HepG2 (cell line): ENCODE results near the gene MYL6. TPM values are rescaled to one million over a fixed set of nuclear protein-coding genes. Genes with fewer than 3 reads are reported as not detected.
A peak's percentile ranks its signal among the peaks of the same experiment; 100 is the strongest.

ENCODE experiments used
- GPN1 ChIP-seq: sonication (generic); formaldehyde crosslinking; IDR thresholded peaks from 2 replicates; pipeline ENCODE4 v1.5.1; 2020; ENCODE audit warnings: missing genetic modification reagents, borderline replicate concordance
- HNF1A ChIP-seq, 2 experiments: sonication (generic) in 1 of 2; formaldehyde crosslinking in 1 of 2; IDR thresholded peaks; 2 replicates each; pipeline versions ENCODE4 v1.4.0 to v1.6.1; 2016 to 2020; ENCODE audit warnings: borderline replicate concordance in 1 of 2, low read depth in 1 of 2, mild to moderate bottlenecking in 1 of 2, missing genetic modification reagents in 1 of 2
- KDM3A ChIP-seq: IDR thresholded peaks from 2 replicates; pipeline ENCODE4 v1.6.1; 2018; ENCODE audit warnings: low read depth, missing compliant biosample characterization
- KLF9 ChIP-seq: IDR thresholded peaks from 2 replicates; pipeline ENCODE4 v1.6.1; 2016; ENCODE audit warnings: low read depth
- MAZ ChIP-seq, 2 experiments: sonication (generic) in 1 of 2; formaldehyde crosslinking in 1 of 2; IDR thresholded peaks; 2 replicates each; pipeline versions ENCODE4 v1.5.0 to v1.6.1; 2012 to 2020; ENCODE audit warnings: low read depth in 2 of 2, mild to moderate bottlenecking in 2 of 2, borderline replicate concordance in 1 of 2, improper control_type of control experiment in 1 of 2, low read length in 1 of 2, missing genetic modification reagents in 1 of 2, moderate library complexity in 1 of 2
- NAIF1 ChIP-seq: sonication (generic); formaldehyde crosslinking; IDR thresholded peaks from 2 replicates; pipeline ENCODE4 v1.5.0; 2020; ENCODE audit warnings: mild to moderate bottlenecking, missing genetic modification reagents, borderline replicate concordance
- NCOR1 ChIP-seq: fragments of 200-600 bp; sonication (generic); IDR thresholded peaks from 2 replicates; pipeline ENCODE4 v1.7.0; 2017; ENCODE audit warnings: antibody characterized with exemption, low read length, borderline replicate concordance
- NRL ChIP-seq: sonication (generic); formaldehyde crosslinking; IDR thresholded peaks from 2 replicates; pipeline ENCODE4 v1.5.0; 2020; ENCODE audit warnings: missing genetic modification reagents, mild to moderate bottlenecking, moderate library complexity, borderline replicate concordance
- ZBTB4 ChIP-seq: sonication (generic); formaldehyde crosslinking; IDR thresholded peaks from 2 replicates; pipeline ENCODE4 v1.4.0; 2020; ENCODE audit warnings: missing genetic modification reagents, mild to moderate bottlenecking, borderline replicate concordance
- ZNF235 ChIP-seq: sonication (generic); formaldehyde crosslinking; IDR thresholded peaks from 2 replicates; pipeline ENCODE4 v1.8.1; 2023; ENCODE audit warnings: mild to moderate bottlenecking, missing genetic modification reagents, borderline replicate concordance
- ZNF264 ChIP-seq: sonication (generic); formaldehyde crosslinking; IDR thresholded peaks from 2 replicates; pipeline ENCODE4 v1.4.0; 2020; ENCODE audit warnings: missing genetic modification reagents
- ZNF329 ChIP-seq: sonication (generic); formaldehyde crosslinking; IDR thresholded peaks from 2 replicates; pipeline ENCODE4 v1.9.0; 2021; ENCODE audit warnings: low read depth, mild to moderate bottlenecking, missing genetic modification reagents
- ZNF703 ChIP-seq: sonication (generic); formaldehyde crosslinking; IDR thresholded peaks from 2 replicates; pipeline ENCODE4 v1.5.1; 2020; ENCODE audit warnings: missing genetic modification reagents, mild to moderate bottlenecking, moderate library complexity, borderline replicate concordance
- ZNF773 ChIP-seq: sonication (generic); formaldehyde crosslinking; IDR thresholded peaks from 2 replicates; pipeline ENCODE4 v1.4.0; 2020; ENCODE audit warnings: missing genetic modification reagents, borderline replicate concordance
- polyA plus RNA-seq, 8 experiments: library from polyadenylated mRNA; depleted of rRNA in 3 of 8; stranded (reverse) in 7 of 8; unstranded in 1 of 8; fragments of >200 nt; fragmentation: Illumina TruSeq in 4 of 8; extraction: Trizol in 4 of 8; gene quantifications; 2 replicates each; pipeline versions ENCODE4 v1.2.1 to v1.2.3, GENCODE V29; 2011 to 2016; ENCODE audit warnings: low read depth in 4 of 8, missing spikeins in 1 of 8, mixed read lengths in 1 of 8; ENCODE audit not compliant: insufficient read depth in 1 of 8
- total RNA-seq, 5 experiments: library from RNA; depleted of rRNA; stranded (reverse); fragments of >200 nt; fragmentation: Illumina TruSeq; extraction: Trizol; gene quantifications; 2 replicates each; pipeline ENCODE4 v1.2.3, GENCODE V29; 2016; ENCODE audit warnings: low read depth in 1 of 5
- TF ChIP-seq, protein P1 (sequence below): IDR thresholded peaks from 2 replicates; pipeline ENCODE4 v1.6.1; 2012; ENCODE audit warnings: low read depth, low read length, improper control_type of control experiment
- TF ChIP-seq, protein P2 (sequence below): sonication (generic); formaldehyde crosslinking; conservative IDR thresholded peaks from 2 replicates; pipeline ENCODE4 v1.4.0; 2020; ENCODE audit warnings: missing genetic modification reagents

The MYL6 gene
- total and polyA plus RNA-seq, 2 of the 13 experiments (the other 11 are each of a cell fraction or from before 2014, with no cell fraction given): 1,127 to 1,192 TPM

DNA sequence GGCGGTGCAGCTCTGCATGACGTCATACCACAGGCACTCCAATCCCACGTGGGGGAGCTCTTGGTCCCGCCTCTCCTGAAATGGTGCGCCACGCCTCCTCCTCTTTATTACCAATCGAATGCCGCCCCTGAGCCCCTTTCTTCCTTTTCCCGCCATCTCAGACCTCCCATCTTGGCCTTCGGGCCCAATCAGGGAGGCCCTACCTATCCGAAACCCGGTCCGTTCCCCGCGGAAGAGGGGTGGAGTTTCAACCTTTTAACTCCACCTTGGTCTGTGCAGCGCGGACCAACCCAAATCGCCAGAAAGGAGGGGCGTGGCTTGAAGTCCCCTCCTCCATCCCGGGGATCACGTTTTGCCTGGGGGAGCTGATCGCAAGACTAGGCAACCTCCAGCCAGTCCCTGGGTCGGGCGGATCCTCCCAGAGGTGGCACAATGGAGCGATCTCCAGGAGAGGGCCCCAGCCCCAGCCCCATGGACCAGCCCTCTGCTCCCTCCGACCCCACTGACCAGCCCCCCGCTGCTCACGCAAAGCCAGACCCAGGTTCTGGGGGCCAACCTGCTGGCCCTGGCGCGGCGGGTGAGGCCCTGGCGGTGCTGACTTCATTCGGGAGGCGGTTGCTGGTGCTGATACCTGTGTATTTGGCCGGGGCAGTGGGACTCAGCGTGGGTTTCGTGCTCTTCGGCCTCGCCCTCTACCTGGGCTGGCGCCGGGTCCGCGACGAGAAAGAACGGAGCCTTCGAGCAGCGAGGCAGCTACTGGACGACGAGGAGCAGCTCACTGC is 30.1 kb upstream of the MYL6 start, which contains the start of gene ESYT1 (continued):
- no peak for TF ChIP-seq HNF1A (IDR thresholded peaks at IDR 0.05; ENCODE audit: low read depth)
- TF ChIP-seq HNF1A (CRISPR knock-in tag; IDR thresholded peaks at IDR 0.05; ENCODE audit: borderline replicate concordance): peak; percentile 68; the same call in 1 of the 2 replicates
- TF ChIP-seq GPN1: no peak
- TF ChIP-seq ZBTB4 (CRISPR knock-in tag): peak; percentile 12; the same call in 1 of the 2 replicates
- 0 out of 2 replicates have a peak, but pooled peaks have one; percentile 71 for TF ChIP-seq KLF9 (CRISPR knock-in tag)
- 0 out of 2 replicates have a peak, but pooled peaks have one; percentile 41 for TF ChIP-seq MAZ (IDR thresholded peaks at IDR 0.05; ENCODE audit: borderline replicate concordance, low read depth, low read length)
- TF ChIP-seq MAZ (CRISPR knock-in tag; IDR thresholded peaks at IDR 0.05; ENCODE audit: low read depth): 0 out of 2 replicates have a peak, but pooled peaks have one; percentile 43
- TF ChIP-seq ZNF264: no peak
- TF ChIP-seq NRL (CRISPR knock-in tag): 0 out of 2 replicates have a peak, but pooled peaks have one; percentile 54
- TF ChIP-seq ZNF329 (CRISPR knock-in tag): no peak
- TF ChIP-seq, protein P1, sequence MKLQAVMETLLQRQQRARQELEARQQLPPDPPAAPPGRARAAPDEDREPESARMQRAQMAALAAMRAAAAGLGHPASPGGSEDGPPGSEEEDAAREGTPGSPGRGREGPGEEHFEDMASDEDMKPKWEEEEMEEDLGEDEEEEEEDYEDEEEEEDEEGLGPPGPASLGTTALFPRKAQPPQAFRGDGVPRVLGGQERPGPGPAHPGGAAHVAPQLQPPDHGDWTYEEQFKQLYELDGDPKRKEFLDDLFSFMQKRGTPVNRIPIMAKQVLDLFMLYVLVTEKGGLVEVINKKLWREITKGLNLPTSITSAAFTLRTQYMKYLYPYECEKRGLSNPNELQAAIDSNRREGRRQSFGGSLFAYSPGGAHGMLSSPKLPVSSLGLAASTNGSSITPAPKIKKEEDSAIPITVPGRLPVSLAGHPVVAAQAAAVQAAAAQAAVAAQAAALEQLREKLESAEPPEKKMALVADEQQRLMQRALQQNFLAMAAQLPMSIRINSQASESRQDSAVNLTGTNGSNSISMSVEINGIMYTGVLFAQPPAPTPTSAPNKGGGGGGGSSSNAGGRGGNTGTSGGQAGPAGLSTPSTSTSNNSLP: no peak
- no peak for TF ChIP-seq KDM3A (CRISPR knock-in tag)
- peak; percentile 57; the same call in 1 of the 2 replicates for TF ChIP-seq NAIF1 (CRISPR knock-in tag)
- no peak for TF ChIP-seq ZNF703 (CRISPR knock-in tag)
- 0 out of 2 replicates have a peak, but pooled peaks have one; percentile 49 for TF ChIP-seq ZNF773 (CRISPR knock-in tag)
- TF ChIP-seq, protein P2, sequence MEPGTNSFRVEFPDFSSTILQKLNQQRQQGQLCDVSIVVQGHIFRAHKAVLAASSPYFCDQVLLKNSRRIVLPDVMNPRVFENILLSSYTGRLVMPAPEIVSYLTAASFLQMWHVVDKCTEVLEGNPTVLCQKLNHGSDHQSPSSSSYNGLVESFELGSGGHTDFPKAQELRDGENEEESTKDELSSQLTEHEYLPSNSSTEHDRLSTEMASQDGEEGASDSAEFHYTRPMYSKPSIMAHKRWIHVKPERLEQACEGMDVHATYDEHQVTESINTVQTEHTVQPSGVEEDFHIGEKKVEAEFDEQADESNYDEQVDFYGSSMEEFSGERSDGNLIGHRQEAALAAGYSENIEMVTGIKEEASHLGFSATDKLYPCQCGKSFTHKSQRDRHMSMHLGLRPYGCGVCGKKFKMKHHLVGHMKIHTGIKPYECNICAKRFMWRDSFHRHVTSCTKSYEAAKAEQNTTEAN (CRISPR knock-in tag): no peak
- no peak; the same call in 1 of the 2 replicates for TF ChIP-seq NCOR1
- TF ChIP-seq ZNF235 (CRISPR knock-in tag): no peak
